ENCODE data around the gene HIP1.
"Not testable (repeated sequence)": the region's sequence is repeated elsewhere in the genome, so short reads cannot be mapped to it uniquely, and the experiment has no call there.

GRCh38 chr7:75779035-75779434 is 40.3 kb upstream of the HIP1 start:
- TF ChIP-seq CTCF (conservative IDR thresholded peaks at IDR 0.05; ENCODE audit: low read depth, low read length); EZH2 (IDR thresholded peaks at IDR 0.05; ENCODE audit: low read length, unreplicated experiment); EZH2phosphoT487 (IDR thresholded peaks at IDR 0.05; ENCODE audit: borderline replicate concordance, low read length): not testable (repeated sequence)

Data from PC-3 (cell line).